Natural killer cell (primary cell): ENCODE measurements around the gene P3H2. TPM values are rescaled to one million over a fixed set of nuclear protein-coding genes. Genes with fewer than 3 reads are reported as not detected.

Experiments
- ATAC-seq, 3 donors: fragments of 150-1000 bp in 2 of 3; fragments of 200-7000 bp in 1 of 3; cut with Tn5 transposase; 1 replicate in 1 of 3; 2 replicates in 2 of 3; pipeline ENCODE4 v1.10.0; 2021; ENCODE audit warnings: mild to moderate bottlenecking in 2 of 3, moderate library complexity in 2 of 3
- DNase-seq, 2 donors: peaks; one replicate each; pipeline versions ENCODE4 v3.0.0 to v3.0.0-alpha.2; 2013 to 2021; ENCODE audit warnings: mixed read lengths in 1 of 2
- H3K27ac ChIP-seq: one replicate; pipeline ENCODE4 v1.5.1; 2013; ENCODE audit warnings: mild to moderate bottlenecking, low read length
- H3K27me3 ChIP-seq: one replicate; pipeline ENCODE4 v1.6.1; 2013; ENCODE audit warnings: low read length; ENCODE audit not compliant: control insufficient read depth, insufficient read depth
- H3K36me3 ChIP-seq: one replicate; pipeline ENCODE4 v1.6.1; 2013; ENCODE audit warnings: low read length; ENCODE audit not compliant: control insufficient read depth, insufficient read depth
- H3K4me1 ChIP-seq: one replicate; pipeline ENCODE4 v1.6.1; 2013; ENCODE audit warnings: low read length; ENCODE audit not compliant: control insufficient read depth, insufficient read depth
- H3K4me3 ChIP-seq: one replicate; pipeline ENCODE4 v1.5.1; 2013; ENCODE audit warnings: low read length
- H3K9me3 ChIP-seq: one replicate; pipeline ENCODE4 v1.6.1; 2013; ENCODE audit warnings: low read length; ENCODE audit not compliant: control insufficient read depth, insufficient read depth
- H3K27ac Mint-ChIP-seq, 2 donors: one replicate each; pipeline ENCODE4 v1.8.0; 2022; ENCODE audit warnings: mild to moderate bottlenecking in 2 of 2, mixed read lengths in 2 of 2, moderate library complexity in 1 of 2
- H3K27me3 Mint-ChIP-seq, 2 donors: one replicate each; pipeline ENCODE4 v1.8.0; 2022; ENCODE audit warnings: low read depth in 2 of 2, mixed read lengths in 2 of 2
- H3K36me3 Mint-ChIP-seq: one replicate; pipeline ENCODE4 v1.8.0; 2022; ENCODE audit warnings: mixed read lengths
- H3K4me1 Mint-ChIP-seq, 2 donors: one replicate each; pipeline ENCODE4 v1.8.0; 2022; ENCODE audit warnings: mixed read lengths in 2 of 2
- H3K4me3 Mint-ChIP-seq: one replicate; pipeline ENCODE4 v1.8.0; 2022; ENCODE audit warnings: mild to moderate bottlenecking, moderate library complexity, mixed read lengths
- H3K9me3 Mint-ChIP-seq, 2 donors: one replicate each; pipeline ENCODE4 v1.8.0; 2022; ENCODE audit warnings: mixed read lengths in 2 of 2
- WGBS: methylation state at CpG from one replicate; pipeline ENCODE4 v1.1.7; 2013; ENCODE audit warnings: missing lambda C conversion rate; ENCODE audit not compliant: insufficient coverage; 5-methylcytosine and 5-hydroxymethylcytosine counted together
- intact Hi-C: fragments of 100-400 bp; cut with micrococcal nuclease; formaldehyde crosslinking; loops from one replicate; pipeline ENCODE4 v1.14.2; 2022
- total RNA-seq, 4 donors: library from RNA; stranded (reverse); fragments of 120-200 nt in 1 of 4; gene quantifications; one replicate each; pipeline versions ENCODE4 v1.2.3 to v1.2.4, GENCODE V29; 2013 to 2022
- TF ChIP-seq, protein P1 (sequence below): fragments of 200-600 bp; IDR thresholded peaks from one replicate; pipeline ENCODE4 v1.8.0; 2022; ENCODE audit warnings: antibody characterized with exemption

P3H2 gene
- total RNA-seq, 3 donors from 2014 or later (not counting 1 experiment from before 2014, with no cell fraction given), result 0.43 to 1.0 (median 0.64) TPM

DNA sequence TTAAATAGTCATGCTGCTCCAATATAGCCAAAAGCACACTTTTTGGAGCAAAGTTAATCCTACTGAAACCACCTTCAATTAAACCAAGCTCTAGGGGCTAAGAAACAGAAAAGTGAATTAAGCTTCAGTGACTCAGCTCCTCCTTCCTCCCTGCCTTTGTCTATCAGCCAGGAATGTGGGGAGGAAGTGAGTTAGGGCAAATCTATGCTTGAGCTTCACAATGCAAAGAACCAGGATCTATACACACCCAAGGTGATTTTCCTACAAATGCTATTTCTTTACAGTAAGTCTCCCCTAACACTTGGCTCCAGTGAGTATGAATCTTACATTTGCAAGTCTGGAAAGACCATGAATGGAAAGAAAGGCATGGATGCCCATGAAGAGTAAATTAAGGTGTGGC lies 212.1 kb downstream of the P3H2 start:
- Mint-ChIP-seq H3K4me1 (no peaks in the 10 kb centered on the region), H3K27ac (no peak overlapping the region), H3K4me3 (no peak overlapping the region), H3K27me3 (no peaks in the 10 kb centered on the region), H3K36me3 (no peaks in the 10 kb centered on the region), H3K9me3 (peaks cover 6% of the 10 kb centered on the region in 2 donors)
- Histone ChIP-seq H3K4me1 (no peaks in the 10 kb centered on the region), H3K36me3 (no peaks in the 10 kb centered on the region), H3K27me3 (no peaks in the 10 kb centered on the region), H3K4me3 (no peak overlapping the region), H3K27ac (no peak overlapping the region), H3K9me3 (no peaks in the 10 kb centered on the region)
- no peak for ATAC-seq
- DNase-seq, result no peak
- intact Hi-C loops, result no loop called here
- TF ChIP-seq, protein P1, sequence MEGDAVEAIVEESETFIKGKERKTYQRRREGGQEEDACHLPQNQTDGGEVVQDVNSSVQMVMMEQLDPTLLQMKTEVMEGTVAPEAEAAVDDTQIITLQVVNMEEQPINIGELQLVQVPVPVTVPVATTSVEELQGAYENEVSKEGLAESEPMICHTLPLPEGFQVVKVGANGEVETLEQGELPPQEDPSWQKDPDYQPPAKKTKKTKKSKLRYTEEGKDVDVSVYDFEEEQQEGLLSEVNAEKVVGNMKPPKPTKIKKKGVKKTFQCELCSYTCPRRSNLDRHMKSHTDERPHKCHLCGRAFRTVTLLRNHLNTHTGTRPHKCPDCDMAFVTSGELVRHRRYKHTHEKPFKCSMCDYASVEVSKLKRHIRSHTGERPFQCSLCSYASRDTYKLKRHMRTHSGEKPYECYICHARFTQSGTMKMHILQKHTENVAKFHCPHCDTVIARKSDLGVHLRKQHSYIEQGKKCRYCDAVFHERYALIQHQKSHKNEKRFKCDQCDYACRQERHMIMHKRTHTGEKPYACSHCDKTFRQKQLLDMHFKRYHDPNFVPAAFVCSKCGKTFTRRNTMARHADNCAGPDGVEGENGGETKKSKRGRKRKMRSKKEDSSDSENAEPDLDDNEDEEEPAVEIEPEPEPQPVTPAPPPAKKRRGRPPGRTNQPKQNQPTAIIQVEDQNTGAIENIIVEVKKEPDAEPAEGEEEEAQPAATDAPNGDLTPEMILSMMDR, result no peak

GRCh38 chr3:189907803-189908202 lies 212.9 kb downstream of the P3H2 start:
- no peaks in the 10 kb centered on the region for H3K27me3 Mint-ChIP-seq

More at GRCh38 chr3:189907803-189908202, 212.9 kb downstream of the P3H2 start:
- TF ChIP-seq, protein P1, result no peak
- Histone ChIP-seq H3K36me3 (no peaks in the 10 kb centered on the region), H3K4me3 (no peak overlapping the region), H3K27me3 (no peaks in the 10 kb centered on the region), H3K9me3 (no peaks in the 10 kb centered on the region), H3K4me1 (no peaks in the 10 kb centered on the region), H3K27ac (no peak overlapping the region)
- ATAC-seq (no peak), DNase-seq (no peak)
- 74% methylated on average over 6 of the region's 6 CpGs for WGBS
- Mint-ChIP-seq H3K9me3 (peaks cover 3 to 5% of the 10 kb centered on the region in 2 donors), H3K27ac (no peak overlapping the region), H3K36me3 (no peaks in the 10 kb centered on the region), H3K4me1 (no peaks in the 10 kb centered on the region), H3K4me3 (no peak overlapping the region)
- intact Hi-C loops, result no loop called here

Other genes with a start within 250 kb of the P3H2 start
- not detected for gene CLDN1, start 201.5 kb upstream of the P3H2 start, total RNA-seq